ENCODE data around the gene SMIM20.
A peak's percentile ranks its signal among the peaks of the same experiment; 100 is the strongest.

SMIM20 gene

GRCh38 chr4:25977397-25978170 lies 63.6 kb downstream of the SMIM20 start:
- peak overlapping the region; percentile 36 for H2BK12ac ChIP-seq (ENCODE audit: low read length)
- peak overlapping the region; percentile 50 for H3K18ac ChIP-seq (ENCODE audit: low read length)
- H2BK15ac ChIP-seq (ENCODE audit: low read length): no peak overlapping the region
- no peak overlapping the region for H3K23ac ChIP-seq (ENCODE audit: low read depth, low read length, poor library complexity)
- no peaks in the 10 kb centered on the region for H3K79me1 ChIP-seq (ENCODE audit: low read depth, low read length)
- H3K4me1 ChIP-seq (ENCODE audit: control insufficient read depth in 2 of 2, insufficient read depth in 1 of 2, low read depth in 1 of 2, low read length in 2 of 2): peaks cover 4 to 6% of the 10 kb centered on the region in 2 donors
- no peak overlapping the region for H2AK5ac ChIP-seq (ENCODE audit: low read depth, low read length)
- no peaks in the 10 kb centered on the region for H3K36me3 ChIP-seq (replicated peaks in 1 of 2; ENCODE audit: control insufficient read depth in 2 of 2, insufficient read depth in 2 of 2, low read length in 2 of 2)
- H2AFZ ChIP-seq (ENCODE audit: low read length): peak overlapping the region; percentile 78
- H4K91ac ChIP-seq (ENCODE audit: low read depth, low read length, poor library complexity): no peak overlapping the region
- no peaks in the 10 kb centered on the region for H3K9me3 ChIP-seq (replicated peaks in 1 of 2; ENCODE audit: control insufficient read depth in 2 of 2, insufficient read depth in 1 of 2, low read depth in 1 of 2, low read length in 2 of 2)
- no CpG with 5 or more reads among the region's 12 CpGs for WGBS, 2 donors (ENCODE audit: extremely low coverage in 2 of 2, insufficient read length in 2 of 2, insufficient replicate concordance in 1 of 2)
- no peak overlapping the region for H4K8ac ChIP-seq (ENCODE audit: low read depth, low read length)
- H2BK120ac ChIP-seq (ENCODE audit: low read depth, low read length): no peak overlapping the region
- H3K9ac ChIP-seq (ENCODE audit: low read depth, low read length, poor library complexity): no peak overlapping the region
- H3K27me3 ChIP-seq (ENCODE audit: control insufficient read depth in 3 of 3, insufficient read depth in 3 of 3, low read depth in 1 of 3, low read length in 3 of 3): peaks cover 0 to 8% (median 0%) of the 10 kb centered on the region in 3 experiments
- H3K4me3 ChIP-seq (ENCODE audit: low read length in 2 of 2): no peak overlapping the region
- H3K27ac ChIP-seq (replicated peaks; ENCODE audit: low read length): no peak overlapping the region
- no peak overlapping the region for H3K4me2 ChIP-seq (ENCODE audit: insufficient read depth, low read length, poor library complexity, severe bottlenecking)
- no peak overlapping the region for H3K4ac ChIP-seq (ENCODE audit: low read length)
- DNase-seq (ENCODE audit: low spot score): no peak
- no peak overlapping the region for H2BK5ac ChIP-seq (ENCODE audit: low read length)
- no peak overlapping the region for H3K14ac ChIP-seq (ENCODE audit: low read length)

GRCh38 chr4:25978327-25978726 lies 64.3 kb downstream of the SMIM20 start:
- peak overlapping the region; percentile 78 for H2AFZ ChIP-seq (ENCODE audit: low read length)
- no peak overlapping the region for H2BK5ac ChIP-seq (ENCODE audit: low read length)
- H3K9me3 ChIP-seq (replicated peaks in 1 of 2; ENCODE audit: control insufficient read depth in 2 of 2, insufficient read depth in 1 of 2, low read depth in 1 of 2, low read length in 2 of 2): no peaks in the 10 kb centered on the region
- no peak overlapping the region for H3K14ac ChIP-seq (ENCODE audit: low read length)
- H4K91ac ChIP-seq (ENCODE audit: low read depth, low read length, poor library complexity): no peak overlapping the region
- H3K9ac ChIP-seq (ENCODE audit: low read depth, low read length, poor library complexity): no peak overlapping the region
- no peak overlapping the region for H3K4me3 ChIP-seq (ENCODE audit: low read length in 2 of 2)
- H2BK12ac ChIP-seq (ENCODE audit: low read length): no peak overlapping the region
- H2BK15ac ChIP-seq (ENCODE audit: low read length): no peak overlapping the region
- no peak overlapping the region for H3K4ac ChIP-seq (ENCODE audit: low read length)
- H4K8ac ChIP-seq (ENCODE audit: low read depth, low read length): no peak overlapping the region
- no peak overlapping the region for H2AK5ac ChIP-seq (ENCODE audit: low read depth, low read length)
- peaks cover 0 to 5% (median 0%) of the 10 kb centered on the region in 3 experiments for H3K27me3 ChIP-seq (ENCODE audit: control insufficient read depth in 3 of 3, insufficient read depth in 3 of 3, low read depth in 1 of 3, low read length in 3 of 3)
- H3K23ac ChIP-seq (ENCODE audit: low read depth, low read length, poor library complexity): no peak overlapping the region
- H3K79me1 ChIP-seq (ENCODE audit: low read depth, low read length): no peaks in the 10 kb centered on the region
- H3K18ac ChIP-seq (ENCODE audit: low read length): no peak overlapping the region
- no peak overlapping the region for H3K27ac ChIP-seq (replicated peaks; ENCODE audit: low read length)
- H3K36me3 ChIP-seq (replicated peaks in 1 of 2; ENCODE audit: control insufficient read depth in 2 of 2, insufficient read depth in 2 of 2, low read length in 2 of 2): no peaks in the 10 kb centered on the region
- no peak overlapping the region for H2BK120ac ChIP-seq (ENCODE audit: low read depth, low read length)
- no CpG with 5 or more reads among the region's 8 CpGs for WGBS, 2 donors (ENCODE audit: extremely low coverage in 2 of 2, insufficient read length in 2 of 2, insufficient replicate concordance in 1 of 2)
- peaks cover 4 to 6% of the 10 kb centered on the region in 2 donors for H3K4me1 ChIP-seq (ENCODE audit: control insufficient read depth in 2 of 2, insufficient read depth in 1 of 2, low read depth in 1 of 2, low read length in 2 of 2)
- H3K4me2 ChIP-seq (ENCODE audit: insufficient read depth, low read length, poor library complexity, severe bottlenecking): no peak overlapping the region
- no peak for DNase-seq (ENCODE audit: low spot score)
